ENCODE data around the gene ADAM30.

Gene ADAM30

GRCh38 chr1:119906927-119907652 is 10.8 kb upstream of the ADAM30 start:
- DNase-seq: no peak

- DNase-seq: no peak
Measured at GRCh38 chr1:119903443-119903835, 7.1 kb upstream of the ADAM30 start.

DNA sequence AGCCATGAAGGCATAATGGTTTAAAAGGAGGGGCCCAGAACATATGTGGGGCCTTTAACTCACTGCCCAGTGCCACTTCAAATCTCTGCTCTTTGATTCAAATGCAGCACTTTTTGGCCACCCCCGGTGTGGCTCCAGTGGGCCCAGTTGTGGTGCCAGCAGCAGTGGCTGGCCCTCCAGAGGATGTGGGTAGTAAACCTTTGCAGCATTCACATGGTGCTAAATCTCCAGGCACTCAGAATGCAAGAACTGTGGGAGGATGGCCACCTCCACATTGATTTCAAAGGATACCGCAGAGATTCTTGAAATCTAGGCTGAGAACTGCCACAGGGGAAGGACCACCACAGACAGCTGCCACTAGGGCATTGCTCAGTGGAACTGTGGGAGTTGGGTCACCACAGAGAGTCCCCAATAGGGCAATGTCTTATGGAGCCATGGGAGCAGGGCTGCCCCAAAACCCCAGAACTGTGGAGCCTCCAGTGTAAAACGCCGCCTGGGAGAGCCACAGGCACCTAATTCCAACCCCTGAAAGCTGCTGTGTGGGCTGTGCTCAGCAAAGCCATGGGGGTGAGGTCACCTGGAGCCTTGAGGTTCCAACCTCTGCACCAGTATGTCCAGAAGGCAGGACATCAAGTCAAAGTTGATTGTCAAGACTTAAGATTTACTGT is 6.6 kb upstream of the ADAM30 start:
- no peak for DNase-seq

DNA sequence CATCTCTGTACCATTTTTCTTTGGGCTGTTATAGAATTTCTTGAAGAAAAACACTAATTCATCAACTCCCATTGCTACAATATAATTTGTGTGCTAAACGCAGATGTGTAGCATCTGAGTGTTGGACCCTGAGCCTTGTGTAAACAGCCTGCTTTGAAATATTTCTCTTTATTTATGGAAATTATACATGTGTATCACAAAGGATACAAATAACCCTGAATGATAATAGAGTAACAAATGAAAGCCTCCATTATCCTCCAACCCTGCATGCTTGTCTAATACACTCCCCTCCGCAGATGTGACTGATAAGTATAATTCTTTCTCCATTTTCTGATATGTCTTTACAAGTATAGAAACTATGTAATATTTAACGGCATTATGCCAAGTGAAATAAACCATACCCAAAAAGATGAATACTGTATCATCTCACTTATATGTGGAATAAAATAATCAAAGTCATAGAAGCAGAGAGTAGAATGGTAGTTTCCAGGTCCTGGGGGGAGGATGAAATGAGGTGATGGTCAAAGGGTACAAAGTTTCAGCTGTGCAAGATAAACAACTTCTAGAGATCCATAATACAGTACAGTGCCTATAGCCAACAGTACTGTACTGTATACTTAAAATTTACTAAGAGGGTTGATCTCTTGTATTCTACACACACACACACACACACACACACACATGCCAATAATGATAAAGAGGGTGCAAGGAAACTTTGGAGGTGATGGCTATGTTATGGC is 2.8 kb upstream of the ADAM30 start:
- no peak for DNase-seq

GRCh38 chr1:119898530-119898929 is 2.2 kb upstream of the ADAM30 start:
- DNase-seq: no peak

DNA sequence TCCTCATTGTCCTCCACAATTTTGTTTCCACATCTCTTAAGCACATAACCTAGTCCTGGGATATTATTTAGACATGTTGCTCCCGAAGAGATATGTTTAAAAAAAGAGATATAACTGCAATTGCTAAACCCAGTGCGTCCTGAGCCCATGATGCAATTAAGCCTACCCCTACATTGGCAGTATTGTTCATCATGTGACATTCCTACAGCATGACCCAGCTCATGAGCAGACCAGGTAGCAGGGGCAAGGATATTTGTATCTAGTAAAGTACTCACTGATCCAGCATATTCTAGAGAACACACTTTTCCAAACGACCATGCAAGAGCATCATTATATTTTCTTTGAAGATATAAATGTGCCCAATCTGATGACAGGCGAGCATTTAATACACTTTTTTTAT is 1.2 kb downstream of the ADAM30 start:
- no peak for DNase-seq

DNA sequence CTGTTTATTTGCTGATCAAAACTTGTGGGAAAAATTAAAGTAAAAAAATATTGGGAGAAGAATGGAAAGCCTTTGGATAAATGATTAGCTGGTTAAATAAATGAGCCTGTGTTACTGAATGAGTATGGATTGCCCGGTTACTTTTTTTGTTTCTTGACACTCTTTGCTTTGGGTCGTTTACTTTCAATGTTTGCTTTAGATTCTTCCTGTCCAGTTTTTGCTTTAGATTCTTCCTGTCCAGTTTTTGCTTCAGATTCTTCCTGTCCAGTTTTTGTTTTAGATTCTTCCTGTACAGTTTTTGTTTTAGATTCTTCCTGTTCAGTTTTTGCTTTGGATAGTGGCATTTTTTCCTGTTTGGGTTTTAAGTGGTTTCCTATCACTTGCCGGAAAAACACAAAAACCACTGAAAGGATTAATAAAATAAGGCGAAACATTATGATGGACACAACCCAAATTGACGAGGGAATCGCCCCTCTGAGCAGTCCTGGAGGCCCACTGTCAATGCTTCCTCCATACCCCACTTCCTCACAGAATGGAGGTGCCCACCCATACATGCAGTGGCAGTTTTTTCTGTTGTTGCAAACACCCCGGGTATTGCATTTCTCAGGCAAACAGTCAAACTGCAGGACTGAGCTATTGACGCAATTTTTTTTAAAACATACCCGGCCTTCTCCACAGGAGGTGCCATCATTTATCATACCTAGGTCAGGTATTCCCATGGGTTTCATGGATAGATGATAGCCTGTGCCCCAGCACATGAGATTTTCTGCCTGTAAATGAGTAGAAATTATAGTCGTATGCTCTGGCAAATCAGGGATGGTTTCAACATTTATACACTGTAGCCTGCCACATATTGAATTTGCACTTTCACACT is 2.3 kb downstream of the ADAM30 start:
- no peak for DNase-seq

DNA sequence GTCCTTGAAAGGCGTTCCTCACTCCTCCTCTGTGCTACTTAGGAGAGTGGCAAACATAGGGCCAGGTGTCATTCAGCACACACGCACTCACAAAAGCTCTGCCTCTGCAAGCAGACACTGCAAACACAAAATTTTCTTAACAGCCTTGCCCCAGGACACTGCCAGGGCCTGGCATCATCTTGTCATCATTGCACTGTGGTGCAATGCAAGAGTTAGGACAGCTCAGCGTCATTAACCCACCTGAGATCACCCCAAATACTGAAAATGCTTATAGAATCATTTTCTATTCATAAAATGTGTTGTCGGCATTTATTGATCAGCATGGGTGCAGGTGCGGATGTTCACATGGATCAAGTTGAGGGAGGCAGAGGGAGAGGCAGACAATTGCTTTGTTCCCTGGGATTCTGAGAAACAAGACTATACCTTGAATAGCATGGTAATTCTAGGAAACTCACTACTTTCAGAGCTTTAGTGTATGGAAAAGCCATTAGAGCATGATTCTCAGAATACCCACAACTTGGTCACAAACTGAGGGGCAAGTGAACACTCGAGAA is 3.0 kb downstream of the ADAM30 start:
- no peak for DNase-seq

DNA sequence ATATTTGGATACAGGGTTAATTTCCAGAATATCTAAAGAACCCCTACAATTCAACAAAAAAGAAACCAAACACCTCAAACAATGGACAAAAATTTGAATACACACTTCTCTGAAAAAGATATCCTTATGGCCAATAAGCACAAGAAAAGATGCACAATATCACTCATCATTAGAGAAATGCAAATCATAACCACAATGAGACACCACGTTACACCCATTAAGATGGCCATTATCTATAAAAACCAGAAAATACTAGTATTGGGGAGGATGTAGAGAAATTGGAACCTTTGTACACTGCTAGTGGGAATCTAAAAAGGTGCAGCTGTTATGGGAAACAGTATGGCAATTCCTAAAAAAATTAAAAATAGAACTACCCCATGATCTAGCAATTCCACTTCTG is 4.9 kb downstream of the ADAM30 start:
- no peak for DNase-seq

GRCh38 chr1:119888476-119888875 is 7.8 kb downstream of the ADAM30 start:
- no peak for DNase-seq

GRCh38 chr1:119887427-119887826 is 8.9 kb downstream of the ADAM30 start:
- no peak for DNase-seq

DNA sequence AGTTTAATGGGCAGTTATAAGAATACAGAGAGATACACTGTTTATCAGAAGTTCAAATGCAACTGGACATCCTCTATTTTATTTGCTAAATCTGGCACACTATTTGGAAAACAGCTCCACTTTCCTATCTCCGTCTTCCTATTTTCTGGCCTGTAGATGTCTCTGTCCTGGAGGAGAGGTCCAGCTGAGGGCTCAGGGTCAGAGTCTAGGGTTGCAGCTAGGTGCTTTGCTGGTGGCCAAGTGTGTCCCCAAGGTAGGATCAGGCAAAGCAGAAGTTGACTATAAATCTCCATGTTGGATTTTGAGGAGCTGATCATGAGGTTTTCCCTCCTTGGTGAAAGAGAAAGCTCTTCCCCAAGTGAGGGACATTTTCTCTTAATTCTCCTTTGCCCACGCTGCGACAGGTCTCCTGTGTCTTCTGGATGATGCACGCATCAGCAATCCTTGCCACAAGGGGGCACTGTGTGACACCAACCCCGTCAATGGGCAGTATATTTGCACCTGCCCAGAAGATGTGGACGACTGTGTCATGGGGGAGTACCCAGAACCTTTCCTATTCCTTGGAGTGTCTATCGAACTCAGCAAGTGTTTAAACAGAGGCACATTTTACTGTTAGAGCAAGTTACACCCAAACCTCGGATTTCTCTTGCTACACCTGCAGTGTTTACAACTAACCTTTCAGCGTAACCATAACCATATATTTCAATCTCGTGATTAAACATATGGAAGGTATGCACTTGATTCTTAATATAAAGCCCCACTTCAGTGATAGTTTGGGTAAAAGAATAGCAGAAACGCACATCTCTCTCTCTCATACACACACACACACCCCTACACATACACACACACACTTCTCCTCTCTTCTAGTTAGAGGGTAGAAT is 10.2 kb downstream of the ADAM30 start:
- DNase-seq: peak; percentile 9 to 16

- DNase-seq: no peak
Measured at GRCh38 chr1:119884711-119885110, 11.6 kb downstream of the ADAM30 start.

DNA sequence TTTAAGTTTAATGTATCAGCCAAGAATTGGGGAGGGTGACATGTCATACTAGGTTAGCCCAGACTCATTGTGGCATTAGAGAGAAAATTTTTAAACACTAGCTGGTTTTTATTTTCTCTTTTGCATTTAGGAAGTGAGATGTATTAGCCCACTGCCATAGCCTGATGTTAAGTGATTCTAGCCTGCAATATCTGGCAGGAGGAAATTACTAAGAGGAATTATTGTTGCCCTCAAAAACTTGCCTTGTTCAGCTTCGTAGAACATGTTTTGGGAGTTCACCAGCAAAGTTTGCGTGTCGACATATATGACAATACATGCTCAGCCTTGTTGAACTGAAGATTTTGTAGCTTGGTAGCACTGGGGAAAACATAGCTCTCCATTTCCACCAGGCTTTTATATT is 12.5 kb downstream of the ADAM30 start:
- no peak for DNase-seq

DNA sequence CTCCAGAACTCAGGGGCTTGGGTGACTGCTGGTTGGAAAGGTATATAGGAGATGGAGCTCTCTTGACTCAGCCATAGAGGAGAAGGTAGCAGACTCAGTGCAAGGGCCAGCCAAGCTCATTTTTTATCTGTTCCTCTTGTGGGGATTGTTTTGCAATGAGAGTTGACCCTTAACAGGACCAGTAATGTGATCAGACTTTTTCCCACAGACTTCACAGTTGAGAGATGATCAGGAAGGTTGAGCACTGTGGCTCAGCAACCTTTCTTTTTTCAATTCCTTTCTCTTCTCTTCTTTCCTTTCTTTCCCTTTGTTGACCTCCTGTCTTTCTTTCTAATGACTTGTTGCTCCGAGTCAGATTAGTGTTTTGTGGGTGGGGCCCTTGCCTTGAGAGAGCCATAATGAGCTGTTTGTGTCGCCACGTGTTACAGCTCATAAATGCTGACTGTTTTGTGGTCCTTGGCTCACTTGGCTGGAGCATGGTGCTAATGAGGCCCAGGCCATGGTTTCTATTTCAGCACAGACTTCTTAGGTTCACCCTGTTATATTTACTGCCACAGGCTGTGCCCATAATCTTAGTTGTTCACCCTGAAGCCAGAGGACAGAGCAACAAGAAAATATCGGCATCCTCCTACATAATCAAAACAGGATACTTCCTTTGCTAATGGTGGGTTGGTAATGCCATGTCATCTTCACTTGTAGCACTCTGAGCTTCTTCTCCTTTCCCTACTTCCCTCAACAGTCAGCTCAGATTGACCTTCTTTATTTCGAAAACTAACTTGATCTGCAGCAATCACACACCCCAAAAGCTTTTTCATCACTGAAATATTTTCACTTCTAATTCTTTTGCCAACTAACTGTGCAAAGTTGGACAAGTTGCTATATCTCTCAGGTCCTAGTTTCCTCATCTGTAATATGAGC is 13.9 kb downstream of the ADAM30 start:
- DNase-seq: no peak

- DNase-seq: no peak
Measured at GRCh38 chr1:119879510-119880434, 16.5 kb downstream of the ADAM30 start.

DNA sequence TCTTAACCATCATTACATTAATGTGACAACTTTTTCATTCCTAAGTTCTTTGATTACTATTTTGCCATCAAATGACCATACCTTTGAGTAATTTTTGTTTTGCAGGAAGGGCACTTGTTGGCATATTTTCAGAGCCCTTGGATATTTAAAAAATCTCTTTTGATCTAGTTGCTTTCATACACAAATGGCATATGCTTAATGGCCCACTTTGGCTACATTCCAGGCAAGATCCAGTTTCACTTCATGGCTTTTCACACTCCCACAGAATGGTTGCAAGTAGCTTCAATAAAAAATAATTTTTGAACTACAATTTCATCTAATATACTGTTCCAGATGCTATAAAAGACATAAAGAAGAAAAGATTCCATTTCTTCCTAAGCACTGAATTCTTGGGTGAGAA is 18.1 kb downstream of the ADAM30 start:
- no peak for DNase-seq

DNA sequence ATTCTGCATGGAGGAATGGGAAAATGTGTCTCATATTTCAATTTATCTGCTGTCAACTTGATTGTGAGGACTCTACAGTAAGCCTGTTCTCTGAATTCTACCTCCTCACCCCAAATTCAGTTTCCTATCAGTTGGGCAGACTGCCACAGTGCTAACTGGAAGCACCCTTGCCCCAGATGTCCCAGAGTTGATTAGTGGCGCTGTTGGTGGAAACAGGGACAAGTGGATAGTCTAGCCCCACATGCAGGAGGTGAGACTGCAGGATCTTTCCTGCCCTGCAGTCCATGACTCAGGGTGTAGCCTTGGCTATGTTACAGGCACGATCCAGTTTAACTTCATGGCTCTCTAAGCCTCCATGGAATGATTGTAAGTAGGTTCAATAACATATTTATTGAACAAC is 22.1 kb downstream of the ADAM30 start:
- no peak for DNase-seq
